NB4 (cell line): ENCODE measurements around the gene FUNDC2.
A peak's percentile ranks its signal among the peaks of the same experiment; 100 is the strongest.

Source experiments
- CTCF ChIP-seq: IDR thresholded peaks from one replicate; pipeline ENCODE4 v1.5.1; 2012; ENCODE audit warnings: low read depth, low read length
- POLR2A ChIP-seq: IDR thresholded peaks from 2 replicates; pipeline ENCODE4 v1.6.1; 2011; ENCODE audit warnings: mild to moderate bottlenecking; ENCODE audit not compliant: insufficient read length; ENCODE audit errors: extremely low read depth

DNA sequence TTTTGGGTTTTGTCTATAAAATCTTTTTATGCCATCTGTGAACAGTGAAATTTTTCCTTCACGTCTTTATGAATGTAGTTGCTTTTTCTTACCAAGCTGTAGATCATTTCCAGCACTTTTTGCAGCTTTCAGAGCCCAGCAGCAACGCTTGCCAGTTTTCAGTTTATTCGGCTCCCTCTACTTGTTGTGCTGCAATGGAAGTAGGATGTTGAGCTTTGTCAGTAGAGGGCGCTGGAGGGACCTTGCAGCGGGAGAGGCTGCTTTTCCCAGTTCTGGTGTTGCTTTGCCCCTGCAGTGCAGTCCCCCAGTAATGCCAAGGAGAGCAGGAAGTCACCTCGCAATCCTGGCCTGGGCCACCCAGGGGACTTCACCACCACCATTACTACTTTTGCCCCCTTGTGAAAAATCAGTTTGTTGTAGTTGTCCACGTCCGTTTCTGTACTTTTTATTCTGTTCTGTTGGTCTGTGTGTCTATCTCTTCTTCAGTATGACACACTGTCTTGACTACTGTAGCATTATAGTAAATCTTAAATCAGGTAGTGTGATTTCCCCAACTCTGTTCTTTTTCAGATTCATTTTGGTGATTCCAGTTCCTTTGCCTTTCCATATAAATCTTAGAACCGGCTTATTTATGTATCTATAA, 22.5 kb downstream of the FUNDC2 start:
- peak; percentile 71 for TF ChIP-seq CTCF
- TF ChIP-seq POLR2A = no peak
